Activated CD4-positive, alpha-beta T cell treated with anti-CD3 and anti-CD28 coated beads for 24 hours (primary cell): ENCODE results near the gene KCNG2.

Experiments
- DNase-seq, 2 donors: peaks; one replicate each; pipeline ENCODE4 v3.0.0-alpha.2; 2020; ENCODE audit warnings: low read depth in 2 of 2

Gene KCNG2

DNA sequence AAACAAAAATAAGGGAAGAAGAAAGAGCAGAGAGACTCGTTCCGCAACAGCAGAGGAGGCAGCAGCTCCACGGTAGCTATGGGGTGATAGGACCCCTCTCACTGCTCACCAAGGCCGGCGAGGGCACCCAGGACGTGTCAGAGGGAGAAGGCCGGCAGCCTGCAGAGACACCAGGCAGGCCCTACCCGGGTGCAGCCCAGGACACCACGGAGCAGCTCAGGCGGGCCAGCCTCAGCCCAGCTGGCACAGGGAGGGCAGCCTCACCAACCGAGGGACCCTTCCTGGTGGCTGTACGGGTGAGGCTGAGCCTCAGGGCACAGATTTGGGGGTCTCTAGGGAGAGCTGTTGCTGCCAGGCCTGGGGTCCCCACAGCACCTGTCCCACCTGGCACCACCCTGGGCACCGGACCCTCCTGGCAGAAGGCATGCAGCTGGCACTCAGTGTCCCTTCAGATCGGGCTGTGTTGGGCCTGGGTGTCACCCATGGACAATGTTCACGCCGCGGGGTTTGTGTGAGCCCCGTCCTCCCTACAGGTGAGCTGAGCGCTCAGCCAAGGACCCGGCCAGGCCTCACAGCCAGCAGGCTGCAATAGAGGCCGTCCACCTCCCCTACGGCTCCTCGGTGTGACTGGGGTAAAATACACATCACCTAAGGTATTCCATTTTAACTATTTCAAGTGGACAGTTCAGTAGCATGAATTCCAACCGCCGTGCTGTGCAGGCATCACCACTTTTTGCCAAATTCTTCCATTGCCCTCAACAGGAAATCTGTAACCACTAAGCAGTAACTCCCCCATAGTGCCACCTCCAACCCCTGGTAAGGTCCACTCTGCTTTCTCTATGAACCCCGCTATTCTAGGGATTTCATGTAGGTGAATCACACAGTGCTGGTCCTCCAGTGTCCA lies 21.6 kb downstream of the KCNG2 start:
- no peak for DNase-seq

DNA sequence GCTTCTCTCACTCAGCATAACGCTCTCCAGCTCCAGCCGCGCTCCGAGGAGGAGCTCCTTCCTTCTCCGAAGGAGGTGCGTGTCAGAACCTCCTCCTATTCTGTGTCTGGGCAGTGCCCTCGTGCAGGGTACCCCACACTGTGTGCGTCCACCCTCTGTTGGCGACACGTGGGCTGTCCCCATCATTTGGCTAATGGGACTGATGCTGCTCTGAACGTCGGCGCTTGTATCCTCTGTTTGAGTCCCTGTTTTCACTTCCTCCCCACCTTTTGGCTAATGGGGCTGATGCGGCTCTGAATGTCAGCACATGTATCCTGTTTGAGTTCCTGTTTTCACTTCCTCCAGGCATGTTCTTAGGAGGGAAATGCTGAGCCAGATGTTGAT lies 22.2 kb downstream of the KCNG2 start:
- DNase-seq, result no peak

DNA sequence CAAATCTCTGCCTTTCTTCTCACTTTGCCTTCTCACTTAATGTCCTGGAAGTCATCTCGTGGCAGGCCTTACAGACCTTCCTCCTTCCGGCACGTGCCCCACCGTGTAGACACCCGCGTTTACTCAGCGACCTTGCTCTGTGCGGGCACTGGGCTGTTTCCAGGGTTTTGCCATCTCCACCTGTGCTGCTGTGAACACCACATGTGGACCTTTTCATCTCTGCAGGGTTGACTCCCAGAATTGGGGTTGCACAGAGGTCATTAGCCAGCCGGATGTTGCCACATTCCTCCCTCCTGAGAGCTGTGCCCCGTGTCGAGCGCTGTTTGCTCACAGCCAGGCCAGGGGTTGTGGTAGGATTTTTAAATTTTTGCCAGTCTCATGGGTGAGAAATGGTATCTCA lies 25.4 kb downstream of the KCNG2 start:
- no peak for DNase-seq

DNA sequence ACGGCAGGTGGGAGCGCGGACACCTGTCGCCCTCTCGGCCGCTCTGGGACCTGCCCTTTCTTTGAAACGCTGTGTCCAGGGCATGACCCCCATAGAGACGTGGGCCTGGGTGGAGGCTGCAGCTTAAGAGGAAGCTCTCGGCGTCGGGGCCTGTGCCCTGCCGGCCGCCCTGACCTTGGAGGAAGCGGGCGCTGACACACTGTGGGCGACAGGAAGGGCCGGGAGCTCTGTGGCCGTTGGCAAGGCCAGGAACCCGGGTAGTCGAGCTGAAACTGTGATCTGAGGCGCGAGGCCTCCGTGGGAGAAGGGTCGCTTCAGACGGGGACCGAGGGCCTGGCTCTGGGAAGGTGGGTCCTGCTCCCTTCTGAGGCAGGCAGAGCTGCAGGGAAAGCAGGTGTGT lies 28.2 kb downstream of the KCNG2 start:
- DNase-seq, result no peak

DNA sequence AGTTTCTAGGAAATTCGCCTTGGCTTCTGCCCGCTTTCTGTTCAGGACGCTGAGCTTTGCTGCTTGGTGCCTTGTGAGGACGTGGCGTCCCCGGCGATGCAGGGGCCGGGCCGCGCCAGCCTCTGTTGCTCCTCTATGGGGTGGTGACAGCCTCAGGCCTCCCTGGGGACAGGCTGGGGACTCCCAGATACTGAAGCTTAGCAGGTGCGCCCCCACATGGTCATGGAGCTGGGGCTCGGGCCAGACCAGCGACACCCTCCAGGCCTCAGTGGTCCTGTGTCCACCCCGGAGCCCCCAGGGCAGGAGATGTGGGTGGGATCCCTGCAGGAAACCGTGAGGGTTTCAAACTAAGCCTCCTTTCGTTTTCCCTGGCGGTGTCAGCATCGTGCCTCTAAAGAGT lies 29.2 kb downstream of the KCNG2 start:
- DNase-seq, result no peak

DNA sequence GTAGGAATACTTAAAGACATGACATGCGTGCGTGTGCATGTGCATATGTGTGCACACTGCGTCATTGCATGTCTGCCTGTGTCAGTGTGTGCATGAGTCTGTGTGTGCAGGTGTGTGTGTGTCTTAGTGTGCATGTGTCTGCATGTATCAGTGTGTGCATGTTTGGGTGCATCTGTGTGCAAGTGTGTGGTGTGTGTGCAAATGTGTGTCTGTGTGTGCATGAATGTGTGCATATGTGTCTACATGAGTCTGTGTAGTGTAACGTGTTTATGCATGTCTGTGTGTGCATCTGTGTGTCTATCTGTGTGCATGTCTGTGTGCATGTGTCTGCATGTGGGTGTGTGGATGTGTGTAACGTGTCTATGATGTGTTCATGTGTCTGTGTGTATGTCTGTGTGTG lies 30.5 kb downstream of the KCNG2 start:
- no peak for DNase-seq

DNA sequence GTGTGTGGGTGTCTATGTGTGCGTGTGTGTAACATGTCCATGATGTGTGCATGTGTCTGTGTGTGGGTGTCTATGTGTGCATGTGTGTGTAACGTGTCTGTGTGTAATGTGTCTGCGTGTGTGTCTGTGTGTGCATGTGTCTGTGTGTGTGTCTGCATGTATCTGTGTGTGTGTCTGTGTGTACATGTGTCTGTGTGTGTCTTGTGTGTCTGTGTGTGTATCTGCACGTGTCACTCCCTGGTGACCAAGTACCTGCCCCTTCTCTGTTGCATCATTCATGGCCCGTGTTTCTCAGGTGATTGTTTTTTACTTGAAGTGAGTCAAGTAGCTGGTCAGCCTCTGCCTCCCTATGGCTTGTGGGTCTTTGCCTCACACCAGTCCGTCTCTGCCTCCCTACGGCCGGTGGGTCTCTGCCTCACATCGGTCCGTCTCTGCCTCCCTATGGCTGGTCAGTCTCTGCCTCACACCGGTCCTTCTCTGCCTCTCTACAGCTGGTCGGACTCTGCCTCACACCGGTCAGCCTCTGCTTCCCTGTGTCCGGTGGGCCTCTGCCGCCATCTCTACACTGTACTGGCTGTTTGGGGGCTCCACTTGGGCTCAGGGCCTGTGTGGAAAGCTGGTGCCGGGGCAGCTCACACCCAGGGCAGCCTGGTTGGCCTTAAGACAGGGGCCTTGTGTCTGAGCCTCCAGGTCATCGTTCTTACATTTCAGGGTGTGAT lies 31.6 kb downstream of the KCNG2 start:
- no peak for DNase-seq

DNA sequence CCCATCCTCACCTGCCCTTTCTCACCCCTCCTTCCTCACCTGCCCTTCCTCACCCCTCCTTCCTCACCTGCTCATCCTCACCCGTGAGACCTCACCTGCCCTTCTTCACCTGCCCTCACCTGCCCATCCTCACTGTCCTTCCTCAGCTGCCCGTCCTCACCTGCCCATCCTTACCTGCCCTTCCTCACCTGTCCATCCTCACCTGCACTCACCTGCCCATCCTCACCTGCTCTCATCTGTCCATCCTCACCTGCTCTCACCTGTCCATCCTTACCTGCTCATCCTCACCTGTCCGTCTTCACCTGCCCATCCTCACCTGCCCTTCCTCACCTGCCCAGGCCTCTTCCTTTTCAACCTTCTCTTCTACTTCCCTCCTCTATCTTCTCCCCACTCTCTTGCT lies 34.4 kb downstream of the KCNG2 start:
- DNase-seq, result no peak

DNA sequence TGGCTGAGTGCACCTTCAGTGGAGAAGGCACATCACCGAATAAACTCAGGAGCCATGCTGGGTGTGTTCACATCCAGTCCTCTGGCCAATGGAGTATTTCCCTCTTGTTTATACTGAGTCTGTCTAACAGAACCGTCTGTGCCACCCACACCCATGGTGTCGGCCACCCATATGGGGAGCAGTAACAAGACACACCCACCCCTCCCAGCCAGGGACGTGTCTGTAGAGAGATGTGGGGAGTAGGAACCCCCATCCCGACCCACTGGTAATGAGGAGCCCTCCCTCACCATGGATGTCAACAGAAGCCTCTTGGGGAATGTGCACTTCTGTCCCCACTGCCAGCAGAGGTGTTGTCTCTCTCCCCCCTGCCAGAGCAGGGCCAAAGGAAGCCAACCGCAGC lies 37.1 kb downstream of the KCNG2 start:
- no peak for DNase-seq

DNA sequence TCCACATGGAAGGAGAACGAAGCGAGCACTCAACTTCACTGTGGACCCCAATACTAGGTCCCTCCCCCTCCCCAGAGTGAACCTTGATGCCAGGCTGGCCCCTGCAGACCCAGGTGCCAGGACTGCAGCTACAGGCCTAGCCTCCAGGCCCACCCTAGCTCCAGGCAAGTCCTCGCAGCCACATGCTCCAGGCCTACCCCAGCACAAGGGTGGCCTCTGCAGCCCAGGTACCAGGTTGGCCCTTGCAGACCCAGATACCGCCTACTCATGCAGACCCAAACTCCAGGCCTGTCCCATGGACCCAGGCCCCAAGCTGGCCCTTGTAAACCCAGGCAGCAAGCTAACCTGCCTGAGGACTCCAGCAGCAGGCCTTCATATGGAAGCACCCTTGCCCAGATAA lies 44.2 kb downstream of the KCNG2 start:
- no peak for DNase-seq

DNA sequence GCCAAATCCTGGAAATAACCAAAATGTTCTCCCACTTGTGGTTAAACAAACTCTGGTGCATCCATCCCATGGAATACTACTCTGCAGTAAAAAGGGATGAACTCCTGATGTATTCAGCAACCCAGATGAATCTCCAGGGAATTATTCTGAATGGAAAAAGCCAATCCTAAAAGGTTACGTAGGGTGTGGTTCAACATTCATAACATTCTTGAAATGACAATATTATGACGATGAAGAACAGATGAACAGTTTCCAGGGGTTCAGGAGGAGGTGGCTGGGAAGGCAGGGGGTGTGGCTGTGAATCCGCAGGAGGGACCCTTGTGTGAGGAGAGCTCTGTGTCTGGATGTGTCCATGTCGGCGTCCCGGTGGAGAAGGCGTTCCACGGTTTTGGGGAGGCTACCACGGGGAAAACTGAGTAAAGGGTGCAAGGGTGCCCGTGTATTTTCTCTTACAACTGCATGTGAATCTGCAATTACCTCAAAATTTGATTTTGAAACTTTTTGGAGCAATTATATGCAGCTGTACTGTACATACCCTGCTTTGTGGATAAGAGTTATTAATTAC lies 47.3 kb downstream of the KCNG2 start:
- no peak for DNase-seq

DNA sequence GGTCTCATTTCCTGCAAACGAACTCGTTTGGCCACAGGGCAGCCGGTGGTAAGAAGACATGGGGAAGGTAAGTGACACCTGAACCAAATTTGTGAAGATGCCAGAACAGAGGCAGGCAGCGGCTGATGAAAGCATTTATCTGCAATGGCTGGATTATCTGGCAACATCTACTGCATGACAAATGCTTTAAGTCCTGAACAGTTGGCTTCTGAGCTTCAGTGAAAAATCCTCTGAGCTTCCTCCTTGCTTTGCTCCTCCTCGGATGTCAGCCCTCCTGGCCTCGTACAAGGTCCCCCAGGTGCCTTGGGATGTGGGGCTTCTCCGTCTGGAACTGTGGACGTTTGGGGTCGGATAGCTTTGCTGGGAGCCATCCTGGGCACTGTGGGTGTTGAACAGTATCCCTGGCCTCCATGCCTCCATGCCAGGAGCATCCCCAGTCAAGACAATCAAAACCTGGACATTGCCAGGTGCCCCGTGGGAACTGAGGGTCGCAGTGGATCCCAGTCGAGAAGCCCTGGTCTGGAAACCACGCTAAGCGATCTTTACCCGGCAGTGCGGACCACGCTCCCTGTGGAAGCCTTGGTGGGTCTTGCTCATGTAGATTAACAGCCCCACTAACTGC lies 49.3 kb downstream of the KCNG2 start:
- DNase-seq, result no peak

DNA sequence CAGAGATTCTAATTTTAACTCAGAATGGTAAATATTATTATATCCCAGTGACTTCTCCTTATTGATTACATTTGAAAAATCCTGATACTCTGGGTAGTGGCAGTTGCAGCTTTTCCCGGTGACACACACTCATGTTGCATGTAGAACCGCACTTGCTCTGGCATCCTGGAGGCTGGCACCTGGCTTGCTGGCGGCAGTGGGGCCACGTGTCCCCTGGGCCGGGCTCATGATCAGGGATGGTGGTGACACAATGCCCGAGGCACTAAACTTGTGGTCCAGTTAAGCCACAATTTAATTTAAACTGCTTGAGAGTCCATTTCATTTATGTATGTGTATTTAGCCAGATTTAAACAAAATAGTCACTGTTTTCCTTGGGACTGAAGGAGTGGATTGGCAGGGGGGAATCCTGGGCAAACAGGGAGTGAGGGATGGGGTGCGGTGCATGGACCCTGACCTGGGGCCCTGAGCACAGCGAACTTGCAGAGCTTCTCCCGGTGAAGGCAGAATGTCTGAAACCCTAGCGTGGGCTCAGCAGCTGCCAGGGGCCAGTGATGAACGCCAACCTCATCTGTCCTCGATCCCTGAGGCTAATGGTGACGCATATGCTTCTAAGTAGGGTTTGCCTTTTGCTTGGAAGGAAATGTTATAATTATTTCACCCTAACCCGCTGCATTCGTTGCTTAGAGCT lies 50.0 kb downstream of the KCNG2 start:
- no peak for DNase-seq

DNA sequence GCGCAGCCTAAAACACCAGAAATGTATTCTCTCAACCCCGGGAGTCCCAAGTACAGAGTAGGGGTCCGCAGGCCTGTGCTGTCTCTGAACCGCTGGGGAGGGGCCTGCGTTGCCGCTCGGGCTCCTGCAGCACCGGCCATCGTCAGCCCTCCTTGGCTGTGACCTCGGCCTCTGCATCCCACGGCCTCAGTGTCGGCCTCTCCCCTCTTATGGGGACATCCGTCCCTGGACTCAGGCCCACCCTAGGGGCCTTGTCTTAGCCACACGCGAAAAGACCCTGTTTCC lies 50.5 kb downstream of the KCNG2 start:
- DNase-seq, result no peak

DNA sequence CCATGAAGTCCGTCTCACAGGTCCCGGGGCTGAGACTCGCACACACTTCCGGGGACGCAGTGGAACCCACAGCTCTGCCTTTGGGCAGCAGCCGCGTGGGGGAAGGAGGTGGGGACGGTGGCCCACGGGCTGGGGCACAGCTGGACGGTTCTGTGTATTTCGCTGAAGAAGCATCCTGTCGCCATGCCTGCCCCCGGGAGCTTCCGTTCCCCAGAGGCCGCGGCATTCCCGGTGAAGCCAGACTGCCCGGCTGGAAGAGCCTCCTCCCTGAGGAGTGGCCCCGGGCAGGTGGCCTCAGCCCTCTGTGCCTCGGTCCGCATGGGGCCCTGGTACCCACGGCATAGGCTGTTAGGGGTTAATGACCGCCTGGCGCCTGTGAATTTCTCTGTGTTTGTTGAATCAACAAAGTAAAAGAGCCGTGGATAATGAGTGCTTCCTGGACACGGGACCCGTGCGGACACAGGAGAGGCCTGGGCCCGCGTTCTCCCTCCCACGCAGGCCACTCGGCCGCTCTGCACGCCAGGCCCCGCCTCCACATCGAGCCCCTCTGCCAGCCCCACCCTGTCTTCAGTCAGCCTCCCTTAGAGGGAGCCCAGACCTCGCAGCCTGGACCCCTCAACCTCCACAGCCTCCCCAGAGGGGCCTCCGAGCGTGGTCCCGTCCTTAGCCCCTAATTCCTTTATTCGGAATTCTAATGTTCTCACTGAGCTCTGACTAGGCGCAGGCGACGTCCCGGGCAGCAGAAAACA lies 51.0 kb downstream of the KCNG2 start:
- no peak for DNase-seq

DNA sequence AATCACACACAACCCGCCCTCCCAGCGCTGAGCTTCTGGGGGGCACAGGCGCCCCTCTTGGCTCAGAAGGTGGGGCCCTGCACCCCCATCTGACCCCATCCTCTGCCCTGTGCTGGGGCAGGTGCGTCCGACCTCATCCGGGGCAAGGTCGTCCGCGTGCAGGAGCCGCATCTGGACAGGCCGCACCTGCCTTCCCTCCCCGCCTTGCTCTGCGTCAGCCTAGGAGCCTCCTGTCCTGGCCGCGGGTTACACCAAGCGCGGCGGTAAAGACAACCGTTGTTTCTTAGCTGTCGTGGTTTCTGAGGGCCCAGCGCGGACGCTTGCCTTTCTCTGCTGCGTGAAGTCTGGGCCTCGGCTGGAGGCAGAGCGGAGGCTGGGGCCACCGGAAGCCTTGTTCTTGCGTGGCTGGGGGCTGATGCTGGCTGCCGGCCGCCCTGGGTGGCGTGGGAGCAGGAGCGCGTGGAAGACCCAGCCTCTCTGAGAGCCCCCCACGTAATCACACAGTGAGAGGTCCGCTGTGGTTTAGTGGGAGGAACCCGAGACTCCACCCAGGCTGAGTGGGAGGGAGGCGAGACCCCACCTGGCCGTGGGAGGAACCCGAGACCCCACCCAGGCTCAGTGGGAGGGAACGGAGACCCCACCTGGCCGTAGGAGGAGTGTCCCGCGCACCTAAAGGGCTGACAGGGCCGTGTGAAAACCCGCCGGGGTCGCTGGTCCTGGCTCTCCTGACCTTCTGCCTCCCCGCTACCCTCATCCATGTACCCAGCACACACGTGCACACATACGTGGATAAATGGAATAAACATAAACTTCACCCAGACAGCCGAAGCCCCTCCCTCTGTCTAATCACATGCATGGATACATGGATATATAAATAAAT lies 51.8 kb downstream of the KCNG2 start:
- no peak for DNase-seq

DNA sequence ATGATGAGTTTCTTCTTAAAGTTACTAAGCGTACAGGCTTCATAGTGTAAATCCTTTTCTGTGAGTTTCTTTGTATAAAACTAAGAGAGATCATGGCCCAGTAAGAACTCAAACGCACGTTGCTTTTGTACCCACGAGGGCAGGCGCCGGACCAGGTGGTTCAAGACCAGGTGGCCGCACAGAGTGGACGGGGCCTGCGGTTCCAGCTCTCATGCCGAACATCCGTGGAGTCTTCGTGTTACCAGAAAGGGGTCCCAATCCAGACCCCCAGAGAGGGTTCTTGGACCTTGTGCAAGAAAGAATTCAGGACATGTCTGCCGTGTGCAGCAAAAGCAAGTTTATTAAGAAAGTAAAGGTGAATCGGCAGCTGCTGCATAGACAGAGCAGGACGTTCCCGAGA lies 53.0 kb downstream of the KCNG2 start:
- no peak for DNase-seq

DNA sequence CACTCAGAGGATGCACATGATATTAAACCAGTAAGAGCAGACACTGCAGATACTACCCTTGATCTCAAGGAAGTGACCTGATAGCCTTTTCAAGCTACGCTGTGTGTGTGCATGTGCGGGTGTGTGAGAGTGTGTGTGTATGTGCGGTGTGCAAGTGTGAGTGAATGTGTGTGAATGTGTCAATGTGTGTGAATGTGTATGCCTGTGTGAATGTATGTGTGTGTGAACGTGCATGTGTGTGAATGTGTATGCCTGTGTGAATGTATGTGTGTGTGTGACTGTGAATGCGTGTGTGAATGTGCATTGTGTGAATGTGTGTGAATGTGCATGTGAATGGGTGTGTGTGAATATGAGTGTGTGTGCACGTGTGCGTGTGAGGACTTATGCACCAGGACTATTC lies 53.8 kb downstream of the KCNG2 start:
- DNase-seq, result no peak

DNA sequence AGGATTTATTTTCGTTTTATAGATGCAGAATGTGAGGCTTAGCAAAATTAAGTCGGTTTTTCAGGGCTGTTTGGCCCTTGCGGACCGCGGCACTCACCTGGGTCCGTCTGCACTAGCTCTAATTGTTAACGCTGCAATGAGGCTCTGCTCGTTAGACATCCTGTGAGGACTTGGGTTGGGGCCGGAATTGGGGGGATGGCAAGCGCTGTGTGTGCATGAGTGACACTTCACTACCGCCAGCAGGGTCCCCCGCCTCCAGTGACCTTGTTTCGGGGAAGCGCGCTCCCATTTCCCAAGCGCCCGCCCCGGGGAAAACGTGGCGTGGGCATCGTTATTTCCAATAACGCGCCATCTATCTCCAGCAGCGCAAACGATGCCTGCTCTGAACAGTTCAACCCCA lies 54.2 kb downstream of the KCNG2 start:
- no peak for DNase-seq

DNA sequence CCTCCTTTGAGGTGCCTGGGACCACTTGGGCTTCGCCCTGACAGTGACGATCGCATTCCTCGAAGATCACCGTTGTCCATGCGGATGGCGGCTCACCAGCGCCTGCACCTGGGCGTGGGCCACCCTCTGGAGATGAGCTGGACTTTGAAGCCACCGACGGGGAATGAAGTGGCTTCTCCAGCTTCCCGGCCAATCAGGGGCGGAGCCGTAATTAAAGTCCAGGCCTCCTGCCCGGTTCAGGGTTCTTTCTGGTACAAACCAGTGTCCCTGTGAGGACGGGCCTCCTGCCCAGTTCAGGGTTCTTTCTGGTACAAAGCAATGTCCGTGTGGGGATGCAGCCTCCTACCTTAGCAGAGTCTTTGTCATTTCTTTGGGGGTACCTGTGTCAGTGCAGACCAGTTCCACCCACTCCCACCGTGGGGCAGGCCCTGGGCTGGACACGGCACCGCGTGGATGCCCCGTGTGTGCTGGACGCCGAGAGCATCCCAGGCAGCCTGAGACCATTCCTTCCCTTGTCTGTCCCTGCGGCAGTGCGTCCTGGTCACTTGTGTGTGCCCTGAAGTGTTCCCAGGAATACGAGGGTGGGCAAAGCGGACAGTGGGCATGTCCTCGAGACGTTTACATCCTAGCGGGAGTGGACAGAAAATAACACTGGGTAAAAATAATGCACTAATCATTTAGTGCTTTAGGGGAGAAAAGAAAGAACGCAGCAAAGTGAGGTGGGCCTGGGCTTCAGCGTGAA lies 55.0 kb downstream of the KCNG2 start:
- DNase-seq, result no peak
